Prostate gland (tissue), 2 donors: ENCODE data around the gene HUNK. TPM values are rescaled to one million over a fixed set of nuclear protein-coding genes. Genes with fewer than 3 reads are reported as not detected.

Source experiments
- DNase-seq: peaks from one replicate; pipeline ENCODE4 v3.0.0-alpha.2; 2019; ENCODE audit warnings: low spot score
- H3K27ac ChIP-seq, 2 donors: fragments of 200-600 bp; sonication (generic); 2 replicates each; pipeline ENCODE4 v1.5.1; 2017 to 2019
- H3K27me3 ChIP-seq: fragments of 200-600 bp; sonication (generic); replicated peaks from 2 replicates; pipeline ENCODE4 v1.5.1; 2019; ENCODE audit not compliant: insufficient read depth
- H3K36me3 ChIP-seq, 2 donors: fragments of 200-600 bp; sonication (generic); 1 replicate in 1 of 2; 2 replicates in 1 of 2; pipeline versions ENCODE4 v1.5.1 to v1.8.1; 2017 to 2019
- H3K4me1 ChIP-seq: fragments of 200-600 bp; sonication (generic); replicated peaks from 2 replicates; pipeline ENCODE4 v1.5.1; 2019
- H3K4me3 ChIP-seq, 2 donors: fragments of 200-600 bp; sonication (generic); 2 replicates each; pipeline ENCODE4 v1.5.1; 2017 to 2019
- H3K9me3 ChIP-seq: fragments of 200-600 bp; sonication (generic); 2 replicates; pipeline ENCODE4 v1.5.1; 2017
- POLR2A ChIP-seq: fragments of 450-650 bp; IDR thresholded peaks from one replicate; pipeline ENCODE4 v1.6.1; 2016; ENCODE audit warnings: antibody characterized with exemption, mild to moderate bottlenecking
- POLR2AphosphoS5 ChIP-seq: sonication (generic); formaldehyde crosslinking; IDR thresholded peaks from one replicate; pipeline ENCODE4 v1.6.1; 2017; ENCODE audit warnings: antibody characterized with exemption
- WGBS: methylation state at CpG from one replicate; pipeline ENCODE4 v1.1.5; 2018; 5-methylcytosine and 5-hydroxymethylcytosine counted together
- intact Hi-C: fragments of 100-400 bp; cut with DNase I; formaldehyde crosslinking; loops from one replicate; pipeline ENCODE4 v1.14.2; 2022
- total RNA-seq, 2 donors: library from RNA; depleted of rRNA; stranded (reverse); fragments of >200 nt; gene quantifications; one replicate each; pipeline ENCODE4 v1.1.0, GENCODE V29; 2016
- TF ChIP-seq, protein P1 (sequence below), 4 experiments: fragments of 200-600 bp in 2 of 4; fragments of 450-650 bp in 2 of 4; sonication (generic) in 2 of 4; IDR thresholded peaks; 1 replicate in 3 of 4; 2 replicates in 1 of 4; pipeline ENCODE4 v1.5.1; 2016 to 2019; ENCODE audit warnings: antibody characterized with exemption in 4 of 4, mild to moderate bottlenecking in 2 of 4, moderate library complexity in 2 of 4

Gene HUNK
- total RNA-seq, 2 donors from 2014 or later = 3.7 to 5.0 TPM

DNA sequence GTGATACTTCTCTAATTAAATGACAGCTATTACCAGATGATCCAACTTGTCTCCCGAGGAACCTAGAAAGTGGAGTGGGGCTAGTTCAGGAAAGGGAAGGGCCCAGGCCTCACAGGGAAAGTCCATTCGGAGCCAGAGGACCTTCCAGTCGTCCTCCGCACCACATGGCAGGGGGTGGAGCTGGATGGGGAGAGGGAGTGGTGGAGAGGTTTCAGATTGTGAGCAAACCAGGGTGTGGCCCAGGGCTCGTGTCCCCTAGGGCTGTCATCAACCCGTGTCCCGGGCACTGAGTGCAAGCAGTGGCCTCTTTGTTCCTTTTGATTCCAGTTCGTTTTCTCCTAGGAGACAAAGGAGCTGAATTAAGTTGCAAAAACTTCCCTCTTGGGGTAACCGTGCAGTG is 114.9 kb downstream of the HUNK start:
- Histone ChIP-seq H3K36me3 (no peaks in the 10 kb centered on the region), H3K9me3 (no peaks in the 10 kb centered on the region), H3K4me1 (no peaks in the 10 kb centered on the region), H3K27ac (no peak overlapping the region), H3K27me3 (no peaks in the 10 kb centered on the region), H3K4me3 (no peak overlapping the region)
- WGBS = 68% methylated on average over 9 of the region's 9 CpGs
- DNase-seq = no peak
- intact Hi-C loops = no loop called here
- TF ChIP-seq POLR2A (no peak), POLR2AphosphoS5 (no peak)
- TF ChIP-seq, protein P1, sequence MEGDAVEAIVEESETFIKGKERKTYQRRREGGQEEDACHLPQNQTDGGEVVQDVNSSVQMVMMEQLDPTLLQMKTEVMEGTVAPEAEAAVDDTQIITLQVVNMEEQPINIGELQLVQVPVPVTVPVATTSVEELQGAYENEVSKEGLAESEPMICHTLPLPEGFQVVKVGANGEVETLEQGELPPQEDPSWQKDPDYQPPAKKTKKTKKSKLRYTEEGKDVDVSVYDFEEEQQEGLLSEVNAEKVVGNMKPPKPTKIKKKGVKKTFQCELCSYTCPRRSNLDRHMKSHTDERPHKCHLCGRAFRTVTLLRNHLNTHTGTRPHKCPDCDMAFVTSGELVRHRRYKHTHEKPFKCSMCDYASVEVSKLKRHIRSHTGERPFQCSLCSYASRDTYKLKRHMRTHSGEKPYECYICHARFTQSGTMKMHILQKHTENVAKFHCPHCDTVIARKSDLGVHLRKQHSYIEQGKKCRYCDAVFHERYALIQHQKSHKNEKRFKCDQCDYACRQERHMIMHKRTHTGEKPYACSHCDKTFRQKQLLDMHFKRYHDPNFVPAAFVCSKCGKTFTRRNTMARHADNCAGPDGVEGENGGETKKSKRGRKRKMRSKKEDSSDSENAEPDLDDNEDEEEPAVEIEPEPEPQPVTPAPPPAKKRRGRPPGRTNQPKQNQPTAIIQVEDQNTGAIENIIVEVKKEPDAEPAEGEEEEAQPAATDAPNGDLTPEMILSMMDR (IDR thresholded peaks at IDR 0.05) = no peak

DNA sequence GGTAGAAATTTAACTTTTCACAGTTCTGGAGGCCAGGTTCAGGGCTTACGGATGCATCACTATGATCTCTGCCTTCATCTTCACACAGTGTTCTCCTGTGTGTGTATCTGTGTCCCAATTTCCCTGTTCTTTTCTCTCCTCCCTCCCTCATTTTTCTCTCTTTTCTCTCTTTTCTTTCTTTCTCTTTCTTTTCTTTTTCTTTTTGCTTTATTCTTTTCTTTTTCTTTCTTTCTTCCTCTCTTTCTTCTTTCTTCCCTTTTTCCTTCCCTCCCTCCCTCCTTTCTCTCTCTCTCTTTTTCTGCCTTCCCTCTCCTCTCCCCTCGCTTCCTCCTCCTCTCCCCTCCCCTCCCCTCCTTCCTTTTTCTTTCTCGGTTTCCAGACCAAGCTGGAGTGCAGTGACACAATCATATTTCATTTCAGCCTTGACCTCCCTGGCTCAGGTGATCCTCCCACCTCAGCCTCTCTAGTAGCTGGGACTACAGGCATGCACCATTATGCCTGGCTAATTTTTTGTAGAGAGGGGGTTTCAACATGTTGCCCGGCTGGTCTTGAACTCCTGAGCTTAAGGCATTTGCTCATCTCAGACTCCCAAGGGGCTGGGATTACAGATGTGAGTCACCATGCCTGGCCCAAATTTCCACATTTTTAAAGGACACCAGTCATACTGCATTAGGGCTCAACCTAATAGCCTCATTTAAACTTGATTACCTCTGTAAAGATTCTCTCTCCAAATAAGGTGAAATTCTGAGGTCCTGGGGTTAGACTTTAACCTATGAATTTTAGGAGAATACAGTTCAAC is 115.9 kb downstream of the HUNK start:
- 84% methylated on average over 4 of the region's 4 CpGs for WGBS
- intact Hi-C loops = no loop called here
- DNase-seq = no peak

DNA sequence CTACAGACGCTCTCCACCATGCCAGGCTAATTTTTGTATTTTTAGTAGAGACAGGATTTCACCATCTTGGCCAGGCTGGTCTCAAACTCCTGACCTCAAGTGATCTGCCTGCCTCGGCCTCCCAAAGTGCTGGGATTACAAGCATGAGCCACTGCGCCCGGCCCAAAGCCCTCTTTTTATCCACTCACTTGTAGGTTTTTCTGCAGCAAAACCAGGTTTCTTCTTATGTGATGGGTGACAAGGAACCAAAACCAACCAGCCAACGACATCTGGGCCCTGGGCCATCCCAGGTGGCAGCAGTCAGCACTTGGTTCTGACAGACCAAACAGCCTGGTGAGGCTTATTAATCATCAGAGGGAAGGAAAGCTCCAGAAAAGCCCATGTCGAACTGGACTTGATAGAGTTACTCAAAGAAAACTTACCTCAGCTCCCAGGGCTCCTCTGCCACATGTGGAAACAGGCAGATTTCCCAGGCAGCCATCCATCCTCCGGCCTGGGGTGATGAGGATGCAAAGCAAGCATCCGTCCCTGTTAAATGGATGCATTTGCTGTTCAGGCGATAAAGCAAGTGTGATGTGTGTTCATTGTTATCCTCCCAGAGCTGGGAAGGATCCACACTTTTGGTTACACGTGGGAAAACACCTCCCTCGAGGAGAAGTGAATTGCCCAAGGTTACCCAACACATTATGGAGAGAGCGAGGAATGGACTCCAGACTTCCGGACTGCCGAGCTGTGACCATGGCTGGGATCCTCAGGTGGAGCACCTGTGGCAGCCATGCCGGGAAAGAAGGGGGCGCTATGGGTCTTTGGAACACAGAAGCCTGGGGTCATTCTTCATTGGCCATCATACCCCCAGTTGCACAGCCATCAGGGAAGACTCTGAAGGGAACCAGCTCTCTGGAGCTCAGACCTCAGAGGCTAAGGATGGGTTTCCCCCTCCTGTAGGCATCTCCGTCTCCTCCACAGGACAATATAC is 118.8 kb downstream of the HUNK start:
- H3K27ac ChIP-seq = no peak overlapping the region
- WGBS = 88% methylated on average over 17 of the region's 17 CpGs
- H3K36me3 ChIP-seq = no peaks in the 10 kb centered on the region
- H3K4me3 ChIP-seq = no peak overlapping the region
- intact Hi-C loops = no loop called here
- H3K4me1 ChIP-seq = no peaks in the 10 kb centered on the region
- TF ChIP-seq POLR2AphosphoS5 (no peak), POLR2A (no peak)
- TF ChIP-seq, protein P1 (IDR thresholded peaks at IDR 0.05) = no peak
- DNase-seq = no peak
- no peaks in the 10 kb centered on the region for H3K9me3 ChIP-seq
- H3K27me3 ChIP-seq = no peaks in the 10 kb centered on the region

More for the DNA sequence above, 115.9 kb downstream of the HUNK start:
- H3K4me3 ChIP-seq = no peak overlapping the region
- no peaks in the 10 kb centered on the region for H3K27me3 ChIP-seq
- TF ChIP-seq POLR2A (no peak), POLR2AphosphoS5 (no peak)
- TF ChIP-seq, protein P1 (IDR thresholded peaks at IDR 0.05) = no peak
- H3K36me3 ChIP-seq = no peaks in the 10 kb centered on the region
- H3K27ac ChIP-seq = no peak overlapping the region
- no peaks in the 10 kb centered on the region for H3K9me3 ChIP-seq
- no peaks in the 10 kb centered on the region for H3K4me1 ChIP-seq

DNA sequence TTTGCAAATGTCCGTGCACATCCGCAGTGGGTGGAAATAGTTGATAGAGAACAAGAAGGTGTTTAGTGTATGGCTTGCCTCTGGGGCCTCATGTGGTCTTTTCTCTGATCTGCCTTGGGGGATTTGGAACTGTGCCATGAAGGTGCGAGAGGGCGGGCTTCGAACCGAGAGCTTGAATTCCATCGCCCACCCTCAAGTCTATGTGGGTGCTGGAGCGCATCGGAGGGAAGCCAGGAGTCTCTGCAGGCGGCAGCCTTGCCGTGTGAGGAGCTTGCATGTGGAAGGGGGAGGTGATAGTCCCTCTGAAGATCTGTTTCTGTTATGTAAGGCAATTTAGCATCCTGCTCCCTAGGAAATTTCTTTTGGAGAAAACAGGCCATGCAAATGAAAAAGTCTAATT is 119.6 kb downstream of the HUNK start:
- no peaks in the 10 kb centered on the region for H3K4me1 ChIP-seq
- no peaks in the 10 kb centered on the region for H3K9me3 ChIP-seq
- DNase-seq = no peak
- 86% methylated on average over 11 of the region's 11 CpGs for WGBS
- intact Hi-C loops = no loop called here
- no peak for TF ChIP-seq POLR2A
- TF ChIP-seq, protein P1 (IDR thresholded peaks at IDR 0.05) = no peak
- TF ChIP-seq POLR2AphosphoS5 = no peak
- H3K36me3 ChIP-seq = no peaks in the 10 kb centered on the region
- H3K27me3 ChIP-seq = no peaks in the 10 kb centered on the region
- no peak overlapping the region for H3K4me3 ChIP-seq
- H3K27ac ChIP-seq = no peak overlapping the region
